ENCODE measurements around the gene NCKAP5. TPM values are rescaled to one million over a fixed set of nuclear protein-coding genes. Genes with fewer than 3 reads are reported as not detected.

NCKAP5 gene
- total RNA-seq, 1 donor from 2014 or later: 27.9 TPM

- H3K4me1 Mint-ChIP-seq: peaks cover 22% of the 10 kb centered on the region
- no peak for DNase-seq (ENCODE audit: low read depth, low spot score)
- no peaks in the 10 kb centered on the region for H3K9me3 Mint-ChIP-seq
- H3K36me3 Mint-ChIP-seq (ENCODE audit: low read depth): no peaks in the 10 kb centered on the region
- H3K27ac Mint-ChIP-seq (ENCODE audit: unreplicated experiment): no peak overlapping the region
- no peak overlapping the region for H3K4me3 Mint-ChIP-seq
- H3K27me3 Mint-ChIP-seq (ENCODE audit: low read depth): no peaks in the 10 kb centered on the region
- TF ChIP-seq CTCF (conservative IDR thresholded peaks at IDR 0.05): no peak
Measured at GRCh38 chr2:133235968-133236367, 332.3 kb downstream of the NCKAP5 start.

GRCh38 chr2:133232556-133232955, 335.7 kb downstream of the NCKAP5 start:
- H3K9me3 Mint-ChIP-seq: no peaks in the 10 kb centered on the region
- DNase-seq (ENCODE audit: low read depth, low spot score): no peak
- TF ChIP-seq CTCF (conservative IDR thresholded peaks at IDR 0.05): no peak
- peaks cover 7% of the 10 kb centered on the region for H3K36me3 Mint-ChIP-seq (ENCODE audit: low read depth)
- no peaks in the 10 kb centered on the region for H3K27me3 Mint-ChIP-seq (ENCODE audit: low read depth)
- H3K4me3 Mint-ChIP-seq: no peak overlapping the region
- H3K27ac Mint-ChIP-seq (ENCODE audit: unreplicated experiment): no peak overlapping the region
- peaks cover 18% of the 10 kb centered on the region for H3K4me1 Mint-ChIP-seq

GRCh38 chr2:133231264-133231663, 337.0 kb downstream of the NCKAP5 start:
- no peak for TF ChIP-seq CTCF (conservative IDR thresholded peaks at IDR 0.05)
- H3K27me3 Mint-ChIP-seq (ENCODE audit: low read depth): no peaks in the 10 kb centered on the region
- no peak overlapping the region for H3K4me3 Mint-ChIP-seq
- H3K9me3 Mint-ChIP-seq: no peaks in the 10 kb centered on the region
- peaks cover 18% of the 10 kb centered on the region for H3K4me1 Mint-ChIP-seq
- no peak for DNase-seq (ENCODE audit: low read depth, low spot score)
- peaks cover 7% of the 10 kb centered on the region for H3K36me3 Mint-ChIP-seq (ENCODE audit: low read depth)
- no peak overlapping the region for H3K27ac Mint-ChIP-seq (ENCODE audit: unreplicated experiment)

- Mint-ChIP-seq H3K27ac (ENCODE audit: unreplicated experiment) (no peak overlapping the region), H3K36me3 (ENCODE audit: low read depth) (peaks cover 7% of the 10 kb centered on the region), H3K27me3 (ENCODE audit: low read depth) (no peaks in the 10 kb centered on the region), H3K4me1 (peaks cover 18% of the 10 kb centered on the region), H3K4me3 (no peak overlapping the region), H3K9me3 (peaks cover 2% of the 10 kb centered on the region)
- no peak for TF ChIP-seq CTCF (conservative IDR thresholded peaks at IDR 0.05)
- DNase-seq (ENCODE audit: low read depth, low spot score): no peak
Measured at GRCh38 chr2:133229974-133230373, 338.3 kb downstream of the NCKAP5 start.

GRCh38 chr2:133223226-133223625, 345.0 kb downstream of the NCKAP5 start:
- Mint-ChIP-seq H3K9me3 (peaks cover 2% of the 10 kb centered on the region), H3K4me3 (no peak overlapping the region), H3K27ac (ENCODE audit: unreplicated experiment) (no peak overlapping the region), H3K36me3 (ENCODE audit: low read depth) (no peaks in the 10 kb centered on the region), H3K4me1 (peaks cover 6% of the 10 kb centered on the region), H3K27me3 (ENCODE audit: low read depth) (no peaks in the 10 kb centered on the region)
- no peak for TF ChIP-seq CTCF (conservative IDR thresholded peaks at IDR 0.05)
- no peak for DNase-seq (ENCODE audit: low read depth, low spot score)

GRCh38 chr2:133221398-133221797, 346.9 kb downstream of the NCKAP5 start:
- H3K9me3 Mint-ChIP-seq: peaks cover 2% of the 10 kb centered on the region
- no peak overlapping the region for H3K4me3 Mint-ChIP-seq
- no peak for DNase-seq (ENCODE audit: low read depth, low spot score)
- H3K27ac Mint-ChIP-seq (ENCODE audit: unreplicated experiment): no peak overlapping the region
- no peaks in the 10 kb centered on the region for H3K27me3 Mint-ChIP-seq (ENCODE audit: low read depth)
- peaks cover 6% of the 10 kb centered on the region for H3K4me1 Mint-ChIP-seq
- no peak for TF ChIP-seq CTCF (conservative IDR thresholded peaks at IDR 0.05)
- H3K36me3 Mint-ChIP-seq (ENCODE audit: low read depth): no peaks in the 10 kb centered on the region

All from neural crest cell (in vitro differentiated cells).